SK-N-SH treated with all-trans-retinoic acid at 6 μM for 48 hours (cell line): Measurements from ENCODE around the gene ZNF547.
"Not testable (repeated sequence)": the region's sequence is repeated elsewhere in the genome, so short reads cannot be mapped to it uniquely, and the experiment has no call there.

Experiments
- ATAC-seq: fragments of 200-7000 bp; cut with Tn5 transposase; 3 replicates; pipeline ENCODE4 v1.9.1; 2020; ENCODE audit warnings: mild to moderate bottlenecking, moderate library complexity
- ARNTL ChIP-seq: fragments of 450-650 bp; formaldehyde crosslinking; IDR thresholded peaks from 2 replicates; pipeline ENCODE4 v1.5.0; 2020; ENCODE audit warnings: low read depth, mild to moderate bottlenecking, moderate library complexity, borderline replicate concordance
- CSDC2 ChIP-seq: fragments of 250-450 bp; sonication (Bioruptor Pico); IDR thresholded peaks from 2 replicates; pipeline ENCODE4 v1.5.0; 2020; ENCODE audit warnings: mild to moderate bottlenecking, moderate library complexity
- ESRRG ChIP-seq: fragments of 250-450 bp; sonication (Bioruptor Pico); IDR thresholded peaks from 2 replicates; pipeline ENCODE4 v1.6.1; 2021; ENCODE audit warnings: mild to moderate bottlenecking
- GLIS3 ChIP-seq: fragments of 250-450 bp; sonication (Bioruptor Pico); IDR thresholded peaks from 2 replicates; pipeline ENCODE4 v1.5.0; 2020; ENCODE audit warnings: mild to moderate bottlenecking, moderate library complexity
- ISL1 ChIP-seq: fragments of 250-450 bp; sonication (Bioruptor Pico); IDR thresholded peaks from 2 replicates; pipeline ENCODE4 v2.1.2; 2022; ENCODE audit warnings: mild to moderate bottlenecking, moderate library complexity
- OSR1 ChIP-seq: fragments of 250-450 bp; sonication (Bioruptor Pico); IDR thresholded peaks from 2 replicates; pipeline ENCODE4 v1.8.0; 2022; ENCODE audit warnings: moderate library complexity, mild to moderate bottlenecking, inconsistent platforms
- PPARA ChIP-seq: fragments of 250-450 bp; sonication (Bioruptor Pico); IDR thresholded peaks from 2 replicates; pipeline ENCODE4 v1.5.0; 2020; ENCODE audit warnings: mild to moderate bottlenecking, borderline replicate concordance
- SNAI2 ChIP-seq: fragments of 250-450 bp; sonication (Bioruptor Pico); IDR thresholded peaks from 2 replicates; pipeline ENCODE4 v1.5.0; 2020; ENCODE audit warnings: mild to moderate bottlenecking, moderate library complexity
- TCF4 ChIP-seq: fragments of 250-450 bp; sonication (Bioruptor Pico); IDR thresholded peaks from 2 replicates; pipeline ENCODE4 v1.8.0; 2021; ENCODE audit warnings: mild to moderate bottlenecking, moderate library complexity, borderline replicate concordance
- ZFP3 ChIP-seq: fragments of 250-450 bp; sonication (Bioruptor Pico); IDR thresholded peaks from 2 replicates; pipeline ENCODE4 v1.5.0; 2020; ENCODE audit warnings: mild to moderate bottlenecking, moderate library complexity
- ZFP30 ChIP-seq: fragments of 450-650 bp; formaldehyde crosslinking; IDR thresholded peaks from 2 replicates; pipeline ENCODE4 v1.5.0; 2022; ENCODE audit warnings: mild to moderate bottlenecking, moderate library complexity
- ZNF565 ChIP-seq: fragments of 450-650 bp; formaldehyde crosslinking; conservative IDR thresholded peaks from 2 replicates; pipeline ENCODE4 v1.5.0; 2020; ENCODE audit warnings: low read depth, mild to moderate bottlenecking, moderate library complexity
- ZNF70 ChIP-seq: fragments of 450-650 bp; formaldehyde crosslinking; IDR thresholded peaks from 2 replicates; pipeline ENCODE4 v1.5.0; 2020; ENCODE audit warnings: mild to moderate bottlenecking, moderate library complexity
- ZNF8 ChIP-seq: fragments of 450-650 bp; formaldehyde crosslinking; IDR thresholded peaks from 2 replicates; pipeline ENCODE4 v1.5.0; 2020; ENCODE audit warnings: mild to moderate bottlenecking, moderate library complexity
- TF ChIP-seq, protein P1 (sequence below): fragments of 250-450 bp; sonication (Bioruptor Pico); IDR thresholded peaks from 2 replicates; pipeline ENCODE4 v1.5.1; 2020; ENCODE audit warnings: low read depth, mild to moderate bottlenecking, moderate library complexity
- TF ChIP-seq, protein P2 (sequence below): fragments of 250-450 bp; sonication (Bioruptor Pico); IDR thresholded peaks from 2 replicates; pipeline ENCODE4 v1.5.0; 2020; ENCODE audit warnings: mild to moderate bottlenecking, moderate library complexity
- TF ChIP-seq, protein P3 (sequence below): fragments of 250-450 bp; sonication (Bioruptor Pico); IDR thresholded peaks from 2 replicates; pipeline ENCODE4 v1.8.0; 2020; ENCODE audit warnings: mild to moderate bottlenecking, moderate library complexity, borderline replicate concordance

ZNF547 gene

DNA sequence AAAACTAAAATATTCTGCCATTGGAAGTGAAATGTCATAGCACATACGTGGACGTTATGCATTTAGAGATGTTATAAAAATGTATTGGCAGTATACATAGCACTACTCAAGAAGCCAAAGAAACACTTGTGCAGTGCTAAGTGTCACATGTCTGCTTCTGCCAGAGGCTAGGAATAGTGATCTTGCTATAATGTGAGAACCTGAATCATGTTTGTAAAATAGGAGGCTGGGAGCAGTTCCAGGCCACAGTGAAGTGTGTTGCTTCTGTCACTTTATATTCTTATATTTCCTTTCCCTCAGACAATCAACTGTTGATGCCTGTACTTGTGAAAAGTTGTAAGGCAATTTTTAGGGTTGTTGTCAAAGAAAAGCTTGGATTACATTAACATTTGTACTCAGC lies 3.4 kb downstream of the ZNF547 start (continued):
- TF ChIP-seq OSR1 (CRISPR knock-in tag): no peak
- TF ChIP-seq GLIS3 (CRISPR knock-in tag): no peak
- TF ChIP-seq, protein P1, sequence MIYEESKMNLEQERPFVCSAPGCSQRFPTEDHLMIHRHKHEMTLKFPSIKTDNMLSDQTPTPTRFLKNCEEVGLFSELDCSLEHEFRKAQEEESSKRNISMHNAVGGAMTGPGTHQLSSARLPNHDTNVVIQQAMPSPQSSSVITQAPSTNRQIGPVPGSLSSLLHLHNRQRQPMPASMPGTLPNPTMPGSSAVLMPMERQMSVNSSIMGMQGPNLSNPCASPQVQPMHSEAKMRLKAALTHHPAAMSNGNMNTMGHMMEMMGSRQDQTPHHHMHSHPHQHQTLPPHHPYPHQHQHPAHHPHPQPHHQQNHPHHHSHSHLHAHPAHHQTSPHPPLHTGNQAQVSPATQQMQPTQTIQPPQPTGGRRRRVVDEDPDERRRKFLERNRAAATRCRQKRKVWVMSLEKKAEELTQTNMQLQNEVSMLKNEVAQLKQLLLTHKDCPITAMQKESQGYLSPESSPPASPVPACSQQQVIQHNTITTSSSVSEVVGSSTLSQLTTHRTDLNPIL (CRISPR knock-in tag): no peak
- TF ChIP-seq ZNF70: no peak
- TF ChIP-seq, all 23 proteins: peak for 0

DNA sequence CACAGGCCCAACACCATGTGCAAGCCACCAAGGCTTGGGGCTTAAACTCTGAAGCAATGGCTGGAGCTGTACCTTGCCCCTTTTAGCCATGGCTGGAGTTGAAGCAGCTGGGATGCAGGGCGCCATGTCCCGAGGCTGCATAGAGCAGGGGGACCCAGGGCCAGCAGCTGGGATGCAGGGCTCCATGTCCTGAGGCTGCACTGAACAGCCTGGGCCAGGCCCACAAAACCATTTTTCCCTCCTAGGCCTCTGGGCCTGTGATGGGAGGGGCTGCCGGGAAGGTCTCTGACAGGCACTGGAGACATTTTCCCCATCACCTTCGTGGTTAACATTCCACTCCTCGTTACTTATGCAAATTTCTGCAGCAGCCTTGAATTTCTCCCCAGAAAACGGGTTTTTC lies 10.8 kb downstream of the ZNF547 start:
- ATAC-seq: no peak
- no peak for TF ChIP-seq CSDC2 (CRISPR knock-in tag)
- no peak for TF ChIP-seq GLIS3 (CRISPR knock-in tag)
- TF ChIP-seq, all 23 proteins: peak for 0

DNA sequence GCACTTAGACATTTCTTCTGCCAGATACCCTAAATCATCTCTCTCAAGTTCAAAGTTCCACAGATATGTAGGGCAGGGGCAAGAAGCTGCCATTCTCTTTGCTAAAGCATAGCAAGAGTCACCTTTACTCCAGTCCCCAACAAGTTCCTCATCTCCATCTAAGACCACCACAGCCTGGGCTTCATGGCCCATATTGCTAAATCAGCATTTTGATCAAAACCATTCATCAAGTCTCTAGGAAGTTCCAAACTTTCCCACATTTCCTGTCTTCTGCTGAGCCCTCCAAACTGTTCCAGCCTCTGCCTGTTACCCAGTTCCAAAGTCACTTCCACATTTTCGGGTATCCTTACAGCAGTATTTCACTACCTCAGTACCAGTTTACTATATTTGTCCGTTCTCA lies 11.3 kb downstream of the ZNF547 start:
- not testable (repeated sequence) for ATAC-seq

DNA sequence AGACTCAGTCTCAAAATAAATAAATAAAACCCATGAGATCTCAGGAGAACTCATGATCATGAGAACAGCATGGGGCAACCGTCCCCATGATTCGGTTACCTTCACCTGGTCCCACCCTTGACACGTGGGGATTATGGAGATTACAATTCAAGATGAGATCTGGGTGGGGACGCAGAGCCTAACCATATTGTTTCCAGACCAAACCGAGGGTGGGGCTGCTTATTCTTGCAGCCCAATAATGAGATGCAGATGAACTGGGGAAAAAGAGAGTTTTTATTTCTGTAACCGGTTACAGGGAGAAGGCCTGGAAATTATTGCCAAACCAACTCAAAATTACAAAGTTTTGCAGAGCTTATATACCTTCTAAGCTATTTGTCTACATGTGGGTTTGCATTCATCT lies 12.8 kb downstream of the ZNF547 start:
- no peak for ATAC-seq
- TF ChIP-seq GLIS3 (CRISPR knock-in tag) (no peak), ESRRG (CRISPR knock-in tag) (no peak), ZNF8 (CRISPR knock-in tag) (no peak), ZFP3 (CRISPR knock-in tag) (no peak), TCF4 (CRISPR knock-in tag) (no peak), OSR1 (CRISPR knock-in tag) (no peak), ARNTL (CRISPR knock-in tag) (no peak), ZNF70 (no peak), ISL1 (CRISPR knock-in tag) (no peak), ZNF565 (CRISPR knock-in tag) (no peak), PPARA (CRISPR knock-in tag) (no peak)
- TF ChIP-seq, protein P2, sequence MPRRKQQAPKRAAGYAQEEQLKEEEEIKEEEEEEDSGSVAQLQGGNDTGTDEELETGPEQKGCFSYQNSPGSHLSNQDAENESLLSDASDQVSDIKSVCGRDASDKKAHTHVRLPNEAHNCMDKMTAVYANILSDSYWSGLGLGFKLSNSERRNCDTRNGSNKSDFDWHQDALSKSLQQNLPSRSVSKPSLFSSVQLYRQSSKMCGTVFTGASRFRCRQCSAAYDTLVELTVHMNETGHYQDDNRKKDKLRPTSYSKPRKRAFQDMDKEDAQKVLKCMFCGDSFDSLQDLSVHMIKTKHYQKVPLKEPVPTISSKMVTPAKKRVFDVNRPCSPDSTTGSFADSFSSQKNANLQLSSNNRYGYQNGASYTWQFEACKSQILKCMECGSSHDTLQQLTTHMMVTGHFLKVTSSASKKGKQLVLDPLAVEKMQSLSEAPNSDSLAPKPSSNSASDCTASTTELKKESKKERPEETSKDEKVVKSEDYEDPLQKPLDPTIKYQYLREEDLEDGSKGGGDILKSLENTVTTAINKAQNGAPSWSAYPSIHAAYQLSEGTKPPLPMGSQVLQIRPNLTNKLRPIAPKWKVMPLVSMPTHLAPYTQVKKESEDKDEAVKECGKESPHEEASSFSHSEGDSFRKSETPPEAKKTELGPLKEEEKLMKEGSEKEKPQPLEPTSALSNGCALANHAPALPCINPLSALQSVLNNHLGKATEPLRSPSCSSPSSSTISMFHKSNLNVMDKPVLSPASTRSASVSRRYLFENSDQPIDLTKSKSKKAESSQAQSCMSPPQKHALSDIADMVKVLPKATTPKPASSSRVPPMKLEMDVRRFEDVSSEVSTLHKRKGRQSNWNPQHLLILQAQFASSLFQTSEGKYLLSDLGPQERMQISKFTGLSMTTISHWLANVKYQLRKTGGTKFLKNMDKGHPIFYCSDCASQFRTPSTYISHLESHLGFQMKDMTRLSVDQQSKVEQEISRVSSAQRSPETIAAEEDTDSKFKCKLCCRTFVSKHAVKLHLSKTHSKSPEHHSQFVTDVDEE: no peak
- TF ChIP-seq, protein P1 (CRISPR knock-in tag): no peak
- TF ChIP-seq, protein P3, sequence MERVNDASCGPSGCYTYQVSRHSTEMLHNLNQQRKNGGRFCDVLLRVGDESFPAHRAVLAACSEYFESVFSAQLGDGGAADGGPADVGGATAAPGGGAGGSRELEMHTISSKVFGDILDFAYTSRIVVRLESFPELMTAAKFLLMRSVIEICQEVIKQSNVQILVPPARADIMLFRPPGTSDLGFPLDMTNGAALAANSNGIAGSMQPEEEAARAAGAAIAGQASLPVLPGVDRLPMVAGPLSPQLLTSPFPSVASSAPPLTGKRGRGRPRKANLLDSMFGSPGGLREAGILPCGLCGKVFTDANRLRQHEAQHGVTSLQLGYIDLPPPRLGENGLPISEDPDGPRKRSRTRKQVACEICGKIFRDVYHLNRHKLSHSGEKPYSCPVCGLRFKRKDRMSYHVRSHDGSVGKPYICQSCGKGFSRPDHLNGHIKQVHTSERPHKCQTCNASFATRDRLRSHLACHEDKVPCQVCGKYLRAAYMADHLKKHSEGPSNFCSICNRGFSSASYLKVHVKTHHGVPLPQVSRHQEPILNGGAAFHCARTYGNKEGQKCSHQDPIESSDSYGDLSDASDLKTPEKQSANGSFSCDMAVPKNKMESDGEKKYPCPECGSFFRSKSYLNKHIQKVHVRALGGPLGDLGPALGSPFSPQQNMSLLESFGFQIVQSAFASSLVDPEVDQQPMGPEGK (CRISPR knock-in tag): no peak

DNA sequence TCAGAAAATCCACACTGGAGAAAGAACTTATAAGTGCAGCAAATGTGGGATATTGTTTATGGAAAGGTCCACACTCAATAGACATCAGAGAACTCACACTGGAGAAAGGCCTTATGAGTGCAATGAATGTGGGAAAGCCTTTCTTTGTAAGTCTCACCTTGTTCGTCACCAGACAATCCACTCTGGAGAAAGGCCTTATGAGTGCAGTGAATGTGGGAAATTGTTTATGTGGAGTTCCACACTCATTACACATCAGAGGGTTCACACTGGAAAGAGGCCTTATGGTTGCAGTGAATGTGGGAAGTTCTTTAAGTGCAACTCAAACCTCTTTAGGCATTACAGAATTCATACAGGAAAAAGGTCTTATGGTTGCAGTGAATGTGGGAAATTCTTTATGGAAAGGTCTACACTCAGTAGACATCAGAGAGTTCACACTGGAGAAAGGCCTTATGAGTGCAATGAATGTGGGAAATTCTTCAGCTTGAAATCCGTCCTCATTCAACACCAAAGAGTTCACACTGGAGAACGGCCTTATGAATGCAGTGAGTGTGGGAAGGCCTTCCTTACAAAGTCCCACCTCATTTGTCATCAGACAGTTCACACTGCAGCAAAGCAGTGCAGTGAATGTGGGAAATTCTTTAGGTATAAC lies 14.3 kb downstream of the ZNF547 start:
- TF ChIP-seq, protein P2: no peak
- no peak for TF ChIP-seq ZFP30 (CRISPR knock-in tag)
- TF ChIP-seq PPARA (CRISPR knock-in tag): no peak
- TF ChIP-seq ESRRG (CRISPR knock-in tag): no peak
- no peak for TF ChIP-seq SNAI2 (CRISPR knock-in tag)
- TF ChIP-seq, all 23 proteins: peak for 0
- no peak for ATAC-seq
